Keratinocyte (primary cell): ENCODE data around the gene SPATA6L. TPM values are rescaled to one million over a fixed set of nuclear protein-coding genes. Genes with fewer than 3 reads are reported as not detected.

Source experiments
- DNase-seq: peaks from one replicate; pipeline ENCODE4 v3.0.0-alpha.2; 2011; ENCODE audit warnings: low read depth, missing footprints, low spot score
- FAIRE-seq: peaks from 2 replicates; lab custom pipeline; 2011; peaks lifted over from hg19 to GRCh38; lab: Jason Lieb, UNC
- H2AFZ ChIP-seq: 2 replicates; pipeline ENCODE4 v1.6.0; 2012; ENCODE audit warnings: low read length, control low read depth, inconsistent platforms; ENCODE audit not compliant: control insufficient read depth
- H3K27ac ChIP-seq: 2 replicates; pipeline ENCODE4 v1.5.1; 2011; ENCODE audit warnings: low read length; ENCODE audit not compliant: control insufficient read depth, insufficient read depth
- H3K27me3 ChIP-seq: 3 replicates; pipeline ENCODE4 v1.6.0; 2011; ENCODE audit warnings: low read length; ENCODE audit not compliant: control insufficient read depth, insufficient read depth; ENCODE audit errors: extremely low read depth
- H3K36me3 ChIP-seq, 2 experiments: 2 replicates in 1 of 2; 3 replicates in 1 of 2; pipeline ENCODE4 v1.5.1; 2011; ENCODE audit warnings: low read length in 2 of 2, mild to moderate bottlenecking in 1 of 2; ENCODE audit not compliant: control insufficient read depth in 2 of 2, insufficient read depth in 2 of 2; ENCODE audit errors: extremely low read depth in 1 of 2
- H3K4me1 ChIP-seq: 3 replicates; pipeline ENCODE4 v1.5.1; 2011; ENCODE audit warnings: low read length; ENCODE audit not compliant: control insufficient read depth, insufficient read depth; ENCODE audit errors: extremely low read depth
- H3K4me2 ChIP-seq: 3 replicates; pipeline ENCODE4 v1.6.0; 2011; ENCODE audit warnings: low read depth, low read length; ENCODE audit not compliant: control insufficient read depth, insufficient read depth; ENCODE audit errors: extremely low read depth
- H3K4me3 ChIP-seq, 3 experiments: fragments of 200-600 bp in 1 of 3; sonication (generic) in 1 of 3; 2 replicates in 2 of 3; 3 replicates in 1 of 3; pipeline ENCODE4 v1.5.1; 2011 to 2016; ENCODE audit warnings: low read length in 3 of 3, mild to moderate bottlenecking in 3 of 3, control low read depth in 2 of 3, inconsistent platforms in 1 of 3, low read depth in 1 of 3, mixed read lengths in 1 of 3, mixed run types in 1 of 3, moderate library complexity in 1 of 3; ENCODE audit not compliant: control insufficient read depth in 2 of 3, insufficient read depth in 2 of 3; ENCODE audit errors: extremely low read depth in 1 of 3
- H3K79me2 ChIP-seq: 2 replicates; pipeline ENCODE4 v1.6.0; 2012; ENCODE audit warnings: low read length; ENCODE audit not compliant: control insufficient read depth, insufficient read depth
- H3K9ac ChIP-seq: 3 replicates; pipeline ENCODE4 v1.6.0; 2011; ENCODE audit warnings: low read length; ENCODE audit not compliant: control insufficient read depth, insufficient read depth; ENCODE audit errors: extremely low read depth
- H3K9me1 ChIP-seq: 3 replicates; pipeline ENCODE4 v1.6.0; 2011; ENCODE audit warnings: low read length; ENCODE audit not compliant: control insufficient read depth, insufficient read depth; ENCODE audit errors: extremely low read depth
- H3K9me3 ChIP-seq: 2 replicates; pipeline ENCODE4 v1.5.1; 2012; ENCODE audit warnings: low read depth, low read length; ENCODE audit not compliant: control insufficient read depth
- H4K20me1 ChIP-seq: 3 replicates; pipeline ENCODE4 v1.6.0; 2011; ENCODE audit warnings: low read length; ENCODE audit not compliant: control insufficient read depth, insufficient read depth; ENCODE audit errors: extremely low read depth
- EZH2 ChIP-seq: IDR thresholded peaks from one replicate; pipeline ENCODE4 v1.6.1; 2012; ENCODE audit warnings: inconsistent platforms, mild to moderate bottlenecking, low read length, moderate library complexity
- dilution Hi-C: fragments of 300-500 bp; cut with MboI; formaldehyde crosslinking; loops from one replicate; pipeline ENCODE4 v1.7.0; 2020; ENCODE audit warnings: low sequenced_read_pairs; ENCODE audit not compliant: extremely low pct_ligation_motif_present
- polyA plus RNA-seq, 5 experiments: library from polyadenylated mRNA; depleted of rRNA in 3 of 5; stranded (reverse) in 3 of 5; stranded (forward) in 1 of 5; unstranded in 1 of 5; fragments of >200 nt; gene quantifications; 1 replicate in 1 of 5; 2 replicates in 3 of 5; 3 replicates in 1 of 5; pipeline versions ENCODE4 v1.2.1 to v1.2.3, GENCODE V29; 2011 to 2012; ENCODE audit warnings: missing spikeins in 2 of 5, low read depth in 1 of 5, low replicate concordance in 1 of 5
- TF ChIP-seq, protein P1 (sequence below), 3 experiments: IDR thresholded peaks in 1 of 3; conservative IDR thresholded peaks in 1 of 3; optimal IDR thresholded peaks in 1 of 3; 2 replicates in 2 of 3; 3 replicates in 1 of 3; pipeline versions ENCODE3 to v1.5.1; 2011; ENCODE audit warnings: low read length in 3 of 3, mild to moderate bottlenecking in 3 of 3, moderate library complexity in 2 of 3, control low read depth in 1 of 3, inconsistent platforms in 1 of 3; ENCODE audit not compliant: insufficient read depth in 2 of 3; ENCODE audit errors: extremely low read depth in 1 of 3

Gene SPATA6L
- polyA plus RNA-seq, 1 donor (not counting 4 experiments of a cell fraction or from before 2014, with no cell fraction given) = 0.92 TPM

DNA sequence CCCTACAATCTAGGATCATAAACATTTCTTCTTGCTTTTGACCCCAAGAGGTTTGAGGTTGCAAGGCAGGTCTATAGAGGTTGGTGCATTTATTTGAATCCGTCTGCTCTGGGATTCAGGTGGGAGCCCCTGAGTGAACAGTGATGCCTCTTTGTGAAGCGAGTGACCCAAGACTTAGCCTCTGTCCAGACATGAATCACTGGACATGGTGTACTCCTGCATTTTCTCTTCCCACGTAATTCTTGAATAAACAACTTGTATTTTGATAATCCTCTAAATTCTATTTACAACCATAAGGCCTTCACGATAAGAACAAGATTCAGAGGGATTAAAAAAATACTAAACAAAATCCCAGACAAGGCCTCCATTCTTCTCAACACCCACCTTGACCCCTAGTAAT lies 71.7 kb downstream of the SPATA6L start:
- Histone ChIP-seq H2AFZ (no peak overlapping the region), H4K20me1 (no peaks in the 10 kb centered on the region), H3K79me2 (no peaks in the 10 kb centered on the region), H3K4me3 (no peak overlapping the region), H3K9me1 (no peaks in the 10 kb centered on the region), H3K4me2 (no peak overlapping the region), H3K27ac (no peak overlapping the region), H3K9ac (no peak overlapping the region), H3K36me3 (no peaks in the 10 kb centered on the region), H3K27me3 (peaks cover 2% of the 10 kb centered on the region), H3K4me1 (no peaks in the 10 kb centered on the region), H3K9me3 (no peaks in the 10 kb centered on the region)
- TF ChIP-seq EZH2 = no peak
- TF ChIP-seq, protein P1, sequence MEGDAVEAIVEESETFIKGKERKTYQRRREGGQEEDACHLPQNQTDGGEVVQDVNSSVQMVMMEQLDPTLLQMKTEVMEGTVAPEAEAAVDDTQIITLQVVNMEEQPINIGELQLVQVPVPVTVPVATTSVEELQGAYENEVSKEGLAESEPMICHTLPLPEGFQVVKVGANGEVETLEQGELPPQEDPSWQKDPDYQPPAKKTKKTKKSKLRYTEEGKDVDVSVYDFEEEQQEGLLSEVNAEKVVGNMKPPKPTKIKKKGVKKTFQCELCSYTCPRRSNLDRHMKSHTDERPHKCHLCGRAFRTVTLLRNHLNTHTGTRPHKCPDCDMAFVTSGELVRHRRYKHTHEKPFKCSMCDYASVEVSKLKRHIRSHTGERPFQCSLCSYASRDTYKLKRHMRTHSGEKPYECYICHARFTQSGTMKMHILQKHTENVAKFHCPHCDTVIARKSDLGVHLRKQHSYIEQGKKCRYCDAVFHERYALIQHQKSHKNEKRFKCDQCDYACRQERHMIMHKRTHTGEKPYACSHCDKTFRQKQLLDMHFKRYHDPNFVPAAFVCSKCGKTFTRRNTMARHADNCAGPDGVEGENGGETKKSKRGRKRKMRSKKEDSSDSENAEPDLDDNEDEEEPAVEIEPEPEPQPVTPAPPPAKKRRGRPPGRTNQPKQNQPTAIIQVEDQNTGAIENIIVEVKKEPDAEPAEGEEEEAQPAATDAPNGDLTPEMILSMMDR (optimal IDR thresholded peaks at IDR 0.05 in 1 of 3, IDR thresholded peaks at IDR 0.05 in 1 of 3, conservative IDR thresholded peaks at IDR 0.05 in 1 of 3; ENCODE audit: extremely low read depth in 1 of 3, insufficient read depth in 2 of 3, low read length in 3 of 3) = no peak
- DNase-seq (no peak), FAIRE-seq (no peak)
- dilution Hi-C loops = no loop called here

DNA sequence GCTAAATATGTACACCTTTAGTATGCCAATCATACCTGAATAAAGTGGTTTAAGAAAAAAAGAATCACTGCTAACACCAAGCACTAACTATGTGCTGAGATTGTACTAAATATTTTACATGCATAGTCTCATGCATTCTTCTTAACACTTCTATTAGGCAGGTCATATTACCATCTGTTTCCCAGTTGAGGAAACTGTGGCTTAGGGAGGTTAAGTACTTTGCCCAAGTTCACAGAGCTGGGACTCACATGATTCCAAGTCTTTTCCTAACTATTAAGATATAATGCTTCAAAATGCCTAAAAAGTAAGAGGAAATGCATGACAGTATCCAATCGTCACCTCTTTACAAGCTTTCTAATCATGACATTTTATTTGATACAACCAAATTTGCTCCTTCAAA lies 73.4 kb downstream of the SPATA6L start:
- no peaks in the 10 kb centered on the region for H3K36me3 ChIP-seq
- no peak overlapping the region for H3K4me3 ChIP-seq
- no peaks in the 10 kb centered on the region for H4K20me1 ChIP-seq
- no peaks in the 10 kb centered on the region for H3K79me2 ChIP-seq
- H3K27me3 ChIP-seq = peaks cover 2% of the 10 kb centered on the region
- H3K27ac ChIP-seq = no peak overlapping the region
- no peak overlapping the region for H2AFZ ChIP-seq
- no peaks in the 10 kb centered on the region for H3K9me1 ChIP-seq
- no peaks in the 10 kb centered on the region for H3K9me3 ChIP-seq
- H3K4me2 ChIP-seq = no peak overlapping the region
- TF ChIP-seq, protein P1 (optimal IDR thresholded peaks at IDR 0.05 in 1 of 3, IDR thresholded peaks at IDR 0.05 in 1 of 3, conservative IDR thresholded peaks at IDR 0.05 in 1 of 3; ENCODE audit: extremely low read depth in 1 of 3, insufficient read depth in 2 of 3, low read length in 3 of 3) = no peak
- no peak for TF ChIP-seq EZH2
- no peak for FAIRE-seq
- dilution Hi-C loops = no loop called here
- no peak overlapping the region for H3K9ac ChIP-seq
- H3K4me1 ChIP-seq = no peaks in the 10 kb centered on the region
- no peak for DNase-seq
